SK-N-SH (cell line): ENCODE results near the gene SFMBT2. TPM values are rescaled to one million over a fixed set of nuclear protein-coding genes. Genes with fewer than 3 reads are reported as not detected.

ENCODE experiments used
- CTCF ChIA-PET: fragments of 300-600, 350-600 bp; formaldehyde crosslinking; extraction: SDS; loops from one replicate; lab custom pipeline; 2021; lab: Yijun Ruan, JAX
- POLR2A ChIA-PET: fragments of 350-600 bp; sonication (Branson Sonifier 250); formaldehyde crosslinking; extraction: SDS; loops from one replicate; lab custom pipeline; 2020; ENCODE audit warnings: antibody characterized with exemption, inconsistent platforms; lab: Yijun Ruan, JAX
- DNase-seq: peaks from one replicate; pipeline ENCODE4 v3.0.0; 2012
- H2AFZ ChIP-seq: fragments of 200-600 bp; sonication (generic); 2 replicates; pipeline ENCODE4 v1.8.1; 2016; ENCODE audit warnings: antibody characterized with exemption, mild to moderate bottlenecking, low read depth
- H3F3A ChIP-seq: fragments of 200-600 bp; sonication (generic); replicated peaks from 2 replicates; pipeline ENCODE3; 2016; ENCODE audit warnings: antibody characterized with exemption, mild to moderate bottlenecking; ENCODE audit not compliant: insufficient read depth
- H3K27ac ChIP-seq, 2 experiments: fragments of 200-500 bp in 1 of 2; fragments of 200-600 bp in 1 of 2; sonication (Bioruptor generic) in 1 of 2; sonication (generic), shearing (Covaris generic) in 1 of 2; 2 replicates each; pipeline versions ENCODE4 v1.5.1 to v1.6.1; 2014 to 2016; ENCODE audit warnings: low read depth in 2 of 2, inconsistent platforms in 1 of 2, low read length in 1 of 2, mild to moderate bottlenecking in 1 of 2, mixed read lengths in 1 of 2
- H3K27me3 ChIP-seq: fragments of 200-600 bp; sonication (generic), shearing (Covaris generic); 2 replicates; pipeline ENCODE4 v1.6.1; 2016; ENCODE audit warnings: mixed run types; ENCODE audit not compliant: insufficient read depth
- H3K36me3 ChIP-seq, 2 experiments: fragments of 200-500 bp in 1 of 2; fragments of 200-600 bp in 1 of 2; sonication (Bioruptor generic) in 1 of 2; sonication (generic) in 1 of 2; replicated peaks in 1 of 2; 2 replicates each; pipeline versions ENCODE3 to v1.5.1; 2014 to 2016; ENCODE audit warnings: low read length in 1 of 2, mild to moderate bottlenecking in 1 of 2; ENCODE audit not compliant: insufficient read depth in 2 of 2, control insufficient read depth in 1 of 2
- H3K4me1 ChIP-seq, 2 experiments: fragments of 200-500 bp in 1 of 2; fragments of 200-600 bp in 1 of 2; sonication (Bioruptor generic) in 1 of 2; sonication (generic), shearing (Covaris generic) in 1 of 2; 2 replicates each; pipeline versions ENCODE4 v1.5.1 to v1.6.1; 2014 to 2016; ENCODE audit warnings: low read depth in 1 of 2, low read length in 1 of 2, mixed run types in 1 of 2; ENCODE audit not compliant: insufficient read depth in 2 of 2, control insufficient read depth in 1 of 2
- H3K4me2 ChIP-seq: fragments of 200-600 bp; sonication (generic), shearing (Covaris generic); 2 replicates; pipeline ENCODE4 v1.6.1; 2017; ENCODE audit warnings: mixed run types
- H3K4me3 ChIP-seq, 2 experiments: fragments of 200-500 bp in 1 of 2; fragments of 200-600 bp in 1 of 2; sonication (Bioruptor generic) in 1 of 2; sonication (generic), shearing (Covaris generic) in 1 of 2; 2 replicates each; pipeline versions ENCODE4 v1.5.1 to v1.8.1; 2014 to 2016; ENCODE audit warnings: low read depth in 2 of 2, inconsistent platforms in 1 of 2, low read length in 1 of 2, mild to moderate bottlenecking in 1 of 2, mixed read lengths in 1 of 2, moderate library complexity in 1 of 2
- H3K79me2 ChIP-seq: fragments of 200-600 bp; sonication (generic); 2 replicates; pipeline ENCODE4 v1.8.1; 2017; ENCODE audit warnings: mild to moderate bottlenecking; ENCODE audit not compliant: insufficient read depth
- H3K9ac ChIP-seq: fragments of 200-600 bp; sonication (generic); 2 replicates; pipeline ENCODE4 v1.6.1; 2017; ENCODE audit warnings: mixed run types
- H3K9me2 ChIP-seq: fragments of 200-600 bp; sonication (generic); 2 replicates; pipeline ENCODE4 v1.6.1; 2017; ENCODE audit warnings: mixed run types
- H3K9me3 ChIP-seq: fragments of 200-600 bp; sonication (generic); 2 replicates; pipeline ENCODE4 v1.6.1; 2017; ENCODE audit warnings: mixed run types, mild to moderate bottlenecking, moderate library complexity
- H4K20me1 ChIP-seq: fragments of 200-600 bp; sonication (generic); 2 replicates; pipeline ENCODE4 v1.6.1; 2017; ENCODE audit warnings: mild to moderate bottlenecking, mixed run types; ENCODE audit not compliant: insufficient read depth
- CHD2 ChIP-seq: fragments of 150-350 bp; IDR thresholded peaks from 2 replicates; pipeline ENCODE4 v1.6.1; 2018; ENCODE audit warnings: low read length; ENCODE audit not compliant: partially characterized antibody
- ELF1 ChIP-seq: IDR thresholded peaks from 2 replicates; pipeline ENCODE4 v1.4.0; 2012
- EP300 ChIP-seq, 2 experiments: IDR thresholded peaks; 2 replicates each; pipeline versions ENCODE4 v1.4.0 to v1.6.1; 2012; ENCODE audit warnings: borderline replicate concordance in 1 of 2, low read depth in 1 of 2, low read length in 1 of 2
- FOSL2 ChIP-seq: IDR thresholded peaks from 2 replicates; pipeline ENCODE4 v1.4.0; 2012; ENCODE audit warnings: low read depth, mild to moderate bottlenecking, moderate library complexity, borderline replicate concordance
- FOXJ3 ChIP-seq: sonication (generic); formaldehyde crosslinking; IDR thresholded peaks from 2 replicates; pipeline ENCODE4 v1.5.1; 2020; ENCODE audit warnings: mild to moderate bottlenecking, missing genetic modification reagents
- GABPA ChIP-seq: IDR thresholded peaks from 2 replicates; pipeline ENCODE4 v1.4.0; 2012; ENCODE audit warnings: low read depth, mild to moderate bottlenecking
- JUND ChIP-seq: IDR thresholded peaks from 2 replicates; pipeline ENCODE4 v1.4.0; 2012
- NRF1 ChIP-seq: IDR thresholded peaks from 2 replicates; pipeline ENCODE4 v1.6.1; 2012; ENCODE audit warnings: low read depth, mild to moderate bottlenecking, low read length
- POLR2AphosphoS5 ChIP-seq: IDR thresholded peaks from 2 replicates; pipeline ENCODE4 v1.6.1; 2012; ENCODE audit warnings: low read depth, low read length
- RCOR1 ChIP-seq: fragments of 150-350 bp; IDR thresholded peaks from 2 replicates; pipeline ENCODE4 v1.6.1; 2017; ENCODE audit warnings: antibody characterized with exemption, low read length
- RFX5 ChIP-seq: IDR thresholded peaks from 2 replicates; pipeline ENCODE4 v1.6.1; 2012; ENCODE audit warnings: mild to moderate bottlenecking, improper control_type of control experiment, low read length
- RXRA ChIP-seq: IDR thresholded peaks from 2 replicates; pipeline ENCODE4 v1.4.0; 2012; ENCODE audit warnings: low read depth, mild to moderate bottlenecking, borderline replicate concordance
- SIN3A ChIP-seq: IDR thresholded peaks from 2 replicates; pipeline ENCODE4 v1.6.1; 2012; ENCODE audit warnings: low read depth, mild to moderate bottlenecking, low read length, moderate library complexity, borderline replicate concordance
- SMC3 ChIP-seq: IDR thresholded peaks from 2 replicates; pipeline ENCODE4 v1.6.1; 2012; ENCODE audit warnings: low read depth, low read length, improper control_type of control experiment
- TAF1 ChIP-seq: IDR thresholded peaks from 2 replicates; pipeline ENCODE4 v1.6.1; 2012; ENCODE audit warnings: low read depth, mild to moderate bottlenecking, low read length, moderate library complexity, borderline replicate concordance
- USF2 ChIP-seq: fragments of 150-350 bp; IDR thresholded peaks from 2 replicates; pipeline ENCODE4 v1.6.1; 2017; ENCODE audit warnings: antibody characterized with exemption, low read length, low read depth, borderline replicate concordance
- WGBS: methylation state at CpG from one replicate; pipeline ENCODE4 v1.1.6; 2017; ENCODE audit warnings: low lambda C conversion rate; 5-methylcytosine and 5-hydroxymethylcytosine counted together
- polyA plus RNA-seq, 3 experiments: library from polyadenylated mRNA; depleted of rRNA; stranded (reverse); fragments of >200 nt; gene quantifications; 2 replicates each; pipeline ENCODE4 v1.2.3, GENCODE V29; 2012
- TF ChIP-seq, protein P1 (sequence below): fragments of 150-350 bp; IDR thresholded peaks from 2 replicates; pipeline ENCODE4 v1.6.1; 2016; ENCODE audit warnings: mild to moderate bottlenecking, low read depth, low read length
- TF ChIP-seq, protein P2 (sequence below): IDR thresholded peaks from 2 replicates; pipeline ENCODE4 v1.4.0; 2012; ENCODE audit warnings: low read depth, borderline replicate concordance
- TF ChIP-seq, protein P3 (sequence below): IDR thresholded peaks from 2 replicates; pipeline ENCODE4 v1.4.0; 2012; ENCODE audit warnings: low read depth, borderline replicate concordance

SFMBT2 gene
- polyA plus RNA-seq, 1 of the 3 experiments (the other 2 are of a cell fraction): 0.20 TPM

DNA sequence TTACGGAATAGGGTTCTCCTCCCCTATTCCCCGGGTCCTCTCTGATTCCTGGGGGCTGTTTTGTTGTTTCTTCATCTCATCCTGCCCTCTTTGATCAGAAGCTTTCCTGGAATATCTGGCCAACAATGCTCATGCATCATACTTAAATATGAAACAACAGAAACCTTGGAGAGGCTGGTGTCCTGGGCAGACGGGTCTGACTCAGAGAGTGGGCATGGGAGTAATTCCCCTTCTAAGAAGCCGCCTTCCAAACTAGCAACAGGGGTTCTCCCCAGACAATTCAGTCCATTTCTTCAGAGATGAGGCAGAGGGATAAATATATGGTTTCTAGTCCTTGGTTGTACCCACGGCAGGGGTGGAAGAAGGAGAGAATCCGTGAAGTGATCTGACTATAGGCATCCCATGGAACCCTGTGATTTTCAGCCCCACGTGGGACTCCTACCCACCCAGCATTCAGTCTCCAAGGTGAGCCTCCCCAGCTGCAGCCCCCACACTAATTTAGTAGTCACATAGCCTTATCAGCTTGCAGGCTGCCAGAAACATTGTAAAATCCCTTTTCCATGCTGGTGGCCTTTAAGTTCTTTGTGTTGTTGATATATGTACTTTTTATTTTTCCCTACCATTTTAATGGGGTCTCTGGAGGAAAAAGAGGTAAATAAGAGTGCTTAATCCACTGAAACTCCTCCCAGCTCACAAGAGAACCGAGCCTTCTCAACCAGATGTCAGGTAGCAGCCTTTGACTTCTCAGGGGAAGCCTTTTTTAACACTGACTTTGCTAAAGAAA lies 119.2 kb downstream of the SFMBT2 start (continued):
- TF ChIP-seq RXRA: no peak
- TF ChIP-seq, protein P1, sequence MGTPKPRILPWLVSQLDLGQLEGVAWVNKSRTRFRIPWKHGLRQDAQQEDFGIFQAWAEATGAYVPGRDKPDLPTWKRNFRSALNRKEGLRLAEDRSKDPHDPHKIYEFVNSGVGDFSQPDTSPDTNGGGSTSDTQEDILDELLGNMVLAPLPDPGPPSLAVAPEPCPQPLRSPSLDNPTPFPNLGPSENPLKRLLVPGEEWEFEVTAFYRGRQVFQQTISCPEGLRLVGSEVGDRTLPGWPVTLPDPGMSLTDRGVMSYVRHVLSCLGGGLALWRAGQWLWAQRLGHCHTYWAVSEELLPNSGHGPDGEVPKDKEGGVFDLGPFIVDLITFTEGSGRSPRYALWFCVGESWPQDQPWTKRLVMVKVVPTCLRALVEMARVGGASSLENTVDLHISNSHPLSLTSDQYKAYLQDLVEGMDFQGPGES: no peak
- no peak for TF ChIP-seq SIN3A

DNA sequence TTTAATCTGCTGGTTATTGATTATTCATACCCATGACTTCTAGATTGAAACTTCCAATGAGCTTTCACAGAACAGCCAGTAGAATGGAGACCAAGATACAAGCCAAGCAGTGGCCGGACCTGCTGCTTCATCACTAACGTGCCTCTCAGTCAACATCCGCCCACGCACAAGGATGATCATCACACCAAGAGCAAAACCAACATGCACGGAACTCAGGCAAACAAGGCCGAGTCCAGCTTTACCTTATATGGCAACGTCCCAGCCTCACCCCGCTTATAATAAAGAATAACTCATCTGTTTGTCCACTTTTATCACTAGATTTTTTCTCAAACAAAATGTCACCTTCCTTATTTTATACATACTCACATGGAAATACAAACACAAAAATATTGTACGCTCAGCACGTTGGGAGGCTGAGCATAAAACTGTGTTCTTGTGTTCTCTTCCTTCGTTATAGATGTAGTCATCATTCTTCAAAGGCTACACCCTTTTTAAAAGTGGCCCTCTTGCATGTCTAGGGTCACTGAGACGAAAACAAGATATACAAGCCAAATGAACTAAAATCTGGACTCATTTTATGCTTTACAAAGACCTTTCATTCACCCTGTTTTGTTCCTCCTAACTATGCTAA lies 122.7 kb downstream of the SFMBT2 start:
- Histone ChIP-seq H3K9ac (no peak overlapping the region), H3K4me1 (no peaks in the 10 kb centered on the region), H3F3A (no peaks in the 10 kb centered on the region), H3K4me2 (no peak overlapping the region), H3K79me2 (no peaks in the 10 kb centered on the region), H3K36me3 (no peaks in the 10 kb centered on the region), H3K27ac (no peak overlapping the region), H3K9me3 (no peaks in the 10 kb centered on the region), H2AFZ (no peak overlapping the region), H4K20me1 (no peaks in the 10 kb centered on the region), H3K9me2 (no peaks in the 10 kb centered on the region), H3K27me3 (no peaks in the 10 kb centered on the region), H3K4me3 (no peak overlapping the region)
- ChIA-PET CTCF (interaction anchor here (1.0 to 1.9 kb wide), 3 partner anchors 13 to 28 kb away, joined by 3 to 8 read pairs (median 3); no protein-coding TSS in a partner anchor), POLR2A (no interaction called here)
- DNase-seq: no peak
- 66% methylated on average over 12 of the region's 12 CpGs for WGBS
- no peak for TF ChIP-seq ELF1
- no peak for TF ChIP-seq FOXJ3 (CRISPR knock-in tag)
- no peak for TF ChIP-seq NRF1
- TF ChIP-seq USF2: no peak
- TF ChIP-seq, protein P2, sequence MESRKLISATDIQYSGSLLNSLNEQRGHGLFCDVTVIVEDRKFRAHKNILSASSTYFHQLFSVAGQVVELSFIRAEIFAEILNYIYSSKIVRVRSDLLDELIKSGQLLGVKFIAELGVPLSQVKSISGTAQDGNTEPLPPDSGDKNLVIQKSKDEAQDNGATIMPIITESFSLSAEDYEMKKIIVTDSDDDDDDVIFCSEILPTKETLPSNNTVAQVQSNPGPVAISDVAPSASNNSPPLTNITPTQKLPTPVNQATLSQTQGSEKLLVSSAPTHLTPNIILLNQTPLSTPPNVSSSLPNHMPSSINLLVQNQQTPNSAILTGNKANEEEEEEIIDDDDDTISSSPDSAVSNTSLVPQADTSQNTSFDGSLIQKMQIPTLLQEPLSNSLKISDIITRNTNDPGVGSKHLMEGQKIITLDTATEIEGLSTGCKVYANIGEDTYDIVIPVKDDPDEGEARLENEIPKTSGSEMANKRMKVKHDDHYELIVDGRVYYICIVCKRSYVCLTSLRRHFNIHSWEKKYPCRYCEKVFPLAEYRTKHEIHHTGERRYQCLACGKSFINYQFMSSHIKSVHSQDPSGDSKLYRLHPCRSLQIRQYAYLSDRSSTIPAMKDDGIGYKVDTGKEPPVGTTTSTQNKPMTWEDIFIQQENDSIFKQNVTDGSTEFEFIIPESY: no peak
- TF ChIP-seq RXRA: no peak
- no peak for TF ChIP-seq POLR2AphosphoS5
- no peak for TF ChIP-seq TAF1
- TF ChIP-seq, protein P3, sequence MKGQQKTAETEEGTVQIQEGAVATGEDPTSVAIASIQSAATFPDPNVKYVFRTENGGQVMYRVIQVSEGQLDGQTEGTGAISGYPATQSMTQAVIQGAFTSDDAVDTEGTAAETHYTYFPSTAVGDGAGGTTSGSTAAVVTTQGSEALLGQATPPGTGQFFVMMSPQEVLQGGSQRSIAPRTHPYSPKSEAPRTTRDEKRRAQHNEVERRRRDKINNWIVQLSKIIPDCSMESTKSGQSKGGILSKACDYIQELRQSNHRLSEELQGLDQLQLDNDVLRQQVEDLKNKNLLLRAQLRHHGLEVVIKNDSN: no peak
- TF ChIP-seq RFX5: no peak
- TF ChIP-seq JUND: no peak
- TF ChIP-seq RCOR1: no peak
- TF ChIP-seq, protein P1: no peak
- no peak for TF ChIP-seq CHD2
- no peak for TF ChIP-seq GABPA
- no peak for TF ChIP-seq SMC3
- TF ChIP-seq FOSL2: no peak
- TF ChIP-seq SIN3A: no peak
- no peak for TF ChIP-seq EP300 (IDR thresholded peaks at IDR 0.05; ENCODE audit: borderline replicate concordance in 1 of 2, low read depth in 1 of 2, low read length in 1 of 2)
